ENCODE results near the gene STOML1. TPM values are rescaled to one million over a fixed set of nuclear protein-coding genes. Genes with fewer than 3 reads are reported as not detected.

Gene STOML1
- total RNA-seq, 1 experiment from 2014 or later = 5.0 TPM

DNA sequence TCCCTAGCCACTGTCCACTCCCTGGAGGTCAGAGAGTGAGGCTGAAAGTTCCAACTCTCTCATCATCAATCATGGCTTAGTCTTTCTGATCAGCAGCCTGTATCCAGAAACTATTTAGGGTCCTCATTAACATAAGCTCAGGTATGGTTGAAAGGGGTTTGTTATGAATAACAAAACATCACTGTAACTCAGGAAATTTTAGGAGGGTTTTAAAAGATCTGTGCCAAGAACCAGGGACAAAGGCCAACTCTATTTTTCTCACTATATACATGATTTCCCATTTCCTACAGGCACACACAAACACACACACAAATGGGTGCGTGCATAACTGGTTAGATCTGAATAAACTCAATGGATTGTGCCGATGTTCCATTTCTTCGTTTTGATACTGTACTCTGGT is 23.6 kb downstream of the STOML1 start (continued):
- TF ChIP-seq, protein P1, sequence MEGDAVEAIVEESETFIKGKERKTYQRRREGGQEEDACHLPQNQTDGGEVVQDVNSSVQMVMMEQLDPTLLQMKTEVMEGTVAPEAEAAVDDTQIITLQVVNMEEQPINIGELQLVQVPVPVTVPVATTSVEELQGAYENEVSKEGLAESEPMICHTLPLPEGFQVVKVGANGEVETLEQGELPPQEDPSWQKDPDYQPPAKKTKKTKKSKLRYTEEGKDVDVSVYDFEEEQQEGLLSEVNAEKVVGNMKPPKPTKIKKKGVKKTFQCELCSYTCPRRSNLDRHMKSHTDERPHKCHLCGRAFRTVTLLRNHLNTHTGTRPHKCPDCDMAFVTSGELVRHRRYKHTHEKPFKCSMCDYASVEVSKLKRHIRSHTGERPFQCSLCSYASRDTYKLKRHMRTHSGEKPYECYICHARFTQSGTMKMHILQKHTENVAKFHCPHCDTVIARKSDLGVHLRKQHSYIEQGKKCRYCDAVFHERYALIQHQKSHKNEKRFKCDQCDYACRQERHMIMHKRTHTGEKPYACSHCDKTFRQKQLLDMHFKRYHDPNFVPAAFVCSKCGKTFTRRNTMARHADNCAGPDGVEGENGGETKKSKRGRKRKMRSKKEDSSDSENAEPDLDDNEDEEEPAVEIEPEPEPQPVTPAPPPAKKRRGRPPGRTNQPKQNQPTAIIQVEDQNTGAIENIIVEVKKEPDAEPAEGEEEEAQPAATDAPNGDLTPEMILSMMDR (IDR thresholded peaks at IDR 0.05 in 2 of 3, conservative IDR thresholded peaks at IDR 0.05 in 1 of 3; ENCODE audit: borderline replicate concordance in 1 of 3, insufficient read depth in 1 of 3, low read depth in 2 of 3, low read length in 2 of 3) = no peak
- no peak for TF ChIP-seq RAD21 (IDR thresholded peaks at IDR 0.05; ENCODE audit: low read depth)
- TF ChIP-seq POLR2AphosphoS5 (IDR thresholded peaks at IDR 0.05; ENCODE audit: low read depth, low read length) = no peak
- no peak for TF ChIP-seq EZH2phosphoT487 (IDR thresholded peaks at IDR 0.05; ENCODE audit: borderline replicate concordance)

DNA sequence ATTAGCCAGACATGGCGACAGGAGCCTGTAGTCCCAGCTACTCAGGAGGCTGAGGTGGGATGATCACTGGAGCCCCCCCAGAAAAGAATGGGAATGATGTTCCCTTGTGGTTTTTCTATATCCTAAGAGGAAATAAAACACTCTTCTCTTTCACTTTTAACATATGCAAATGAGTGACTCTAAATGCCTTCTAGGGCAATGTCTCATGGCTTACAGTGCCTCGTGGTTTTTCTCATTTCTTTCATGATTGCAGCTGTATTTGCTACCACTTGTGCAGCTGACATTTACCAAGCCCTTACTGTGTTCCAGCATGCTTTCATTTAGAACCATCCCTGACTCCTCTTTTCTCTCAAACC is 26.4 kb downstream of the STOML1 start:
- POLR2A ChIA-PET = no interaction called here
- Histone ChIP-seq H3K4me2 (ENCODE audit: low read length) (no peak overlapping the region), H3K4me3 (replicated peaks in 1 of 2; ENCODE audit: low read depth in 1 of 2, low read length in 2 of 2) (no peak overlapping the region), H3K9me3 (ENCODE audit: control insufficient read depth in 1 of 2, insufficient read depth in 1 of 2, low read depth in 1 of 2, low read length in 2 of 2) (no peaks in the 10 kb centered on the region), H3K36me3 (ENCODE audit: control insufficient read depth in 1 of 2, insufficient read depth in 2 of 2, low read length in 2 of 2) (no peaks in the 10 kb centered on the region), H4K20me1 (ENCODE audit: insufficient read depth) (no peaks in the 10 kb centered on the region), H3K27ac (ENCODE audit: low read depth, low read length) (no peak overlapping the region), H2AFZ (ENCODE audit: low read depth, low read length, poor library complexity, severe bottlenecking) (no peak overlapping the region), H3K79me2 (ENCODE audit: insufficient read depth, low read length) (no peaks in the 10 kb centered on the region), H3K9me2 (ENCODE audit: insufficient read depth) (no peaks in the 10 kb centered on the region), H3K9ac (ENCODE audit: low read length) (no peak overlapping the region), H3K4me1 (ENCODE audit: control insufficient read depth in 1 of 2, insufficient read depth in 2 of 2, low read length in 2 of 2) (peaks cover 8 to 11% of the 10 kb centered on the region in 2 experiments; a peak in 3 of 4 replicates), H3K27me3 (ENCODE audit: insufficient read depth, low read length) (no peaks in the 10 kb centered on the region)
- DNase-seq (ENCODE audit: low read depth, low spot score) = no peak
- no TSS peak for BruUV-seq (replicated peaks)
- ATAC-seq = no peak
- TF ChIP-seq, protein P1 (IDR thresholded peaks at IDR 0.05 in 2 of 3, conservative IDR thresholded peaks at IDR 0.05 in 1 of 3; ENCODE audit: borderline replicate concordance in 1 of 3, insufficient read depth in 1 of 3, low read depth in 2 of 3, low read length in 2 of 3) = no peak
- TF ChIP-seq JUND (IDR thresholded peaks at IDR 0.05) (no peak), CBX3 (IDR thresholded peaks at IDR 0.05; ENCODE audit: low read depth) (no peak), POLR2AphosphoS5 (IDR thresholded peaks at IDR 0.05; ENCODE audit: low read depth, low read length) (no peak), EZH2 (IDR thresholded peaks at IDR 0.05) (no peak), YY1 (IDR thresholded peaks at IDR 0.05; ENCODE audit: extremely low read depth, insufficient replicate concordance, low read depth, low read length) (no peak), RAD21 (IDR thresholded peaks at IDR 0.05; ENCODE audit: low read depth) (no peak), SIN3A (IDR thresholded peaks at IDR 0.05; ENCODE audit: low read depth) (no peak), FOSL1 (IDR thresholded peaks at IDR 0.05; ENCODE audit: low read depth) (no peak), CEBPB (IDR thresholded peaks at IDR 0.05; ENCODE audit: low read depth) (no peak), TCF7L2 (IDR thresholded peaks at IDR 0.05; ENCODE audit: borderline replicate concordance, extremely low read depth, insufficient read depth, insufficient read length) (no peak), EGR1 (IDR thresholded peaks at IDR 0.05; ENCODE audit: low read depth) (no peak), SRF (IDR thresholded peaks at IDR 0.05; ENCODE audit: low read depth) (no peak), ZFX (IDR thresholded peaks at IDR 0.05) (no peak)
- TF ChIP-seq, protein P2, sequence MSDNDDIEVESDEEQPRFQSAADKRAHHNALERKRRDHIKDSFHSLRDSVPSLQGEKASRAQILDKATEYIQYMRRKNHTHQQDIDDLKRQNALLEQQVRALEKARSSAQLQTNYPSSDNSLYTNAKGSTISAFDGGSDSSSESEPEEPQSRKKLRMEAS (IDR thresholded peaks at IDR 0.05) = no peak
- TF ChIP-seq, protein P3, sequence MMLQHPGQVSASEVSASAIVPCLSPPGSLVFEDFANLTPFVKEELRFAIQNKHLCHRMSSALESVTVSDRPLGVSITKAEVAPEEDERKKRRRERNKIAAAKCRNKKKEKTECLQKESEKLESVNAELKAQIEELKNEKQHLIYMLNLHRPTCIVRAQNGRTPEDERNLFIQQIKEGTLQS (IDR thresholded peaks at IDR 0.05) = no peak
- intact Hi-C loops (cut with micrococcal nuclease) = no loop called here
- CTCF ChIA-PET = interaction anchor here (0.6 to 4.1 kb wide), 4 partner anchors 9 to 71 kb away, joined by 3 to 23 read pairs (median 4); no protein-coding TSS in a partner anchor
- RAD21 ChIA-PET (ENCODE audit: low non-redundant PET in 1 of 2, low total read pairs in 2 of 2, uncharacterized antibody in 2 of 2, unreplicated experiment in 2 of 2) = interaction anchor here in 1 of 2 experiments (0.7 kb wide), 1 partner anchor 15 kb away, joined by 3 read pairs; no protein-coding TSS in a partner anchor

All from HCT116 (cell line).